Stimulated activated CD8-positive, alpha-beta memory T cell treated with anti-CD3 and anti-CD28 coated beads, Interleukin-15, amount 100 ng/mL, for 1 hour (primary cell): ENCODE measurements around the gene DOCK8.

Experiments used
- DNase-seq: peaks from one replicate; pipeline ENCODE4 v3.0.0-alpha.2; 2020; ENCODE audit warnings: low read depth

DOCK8 gene

DNA sequence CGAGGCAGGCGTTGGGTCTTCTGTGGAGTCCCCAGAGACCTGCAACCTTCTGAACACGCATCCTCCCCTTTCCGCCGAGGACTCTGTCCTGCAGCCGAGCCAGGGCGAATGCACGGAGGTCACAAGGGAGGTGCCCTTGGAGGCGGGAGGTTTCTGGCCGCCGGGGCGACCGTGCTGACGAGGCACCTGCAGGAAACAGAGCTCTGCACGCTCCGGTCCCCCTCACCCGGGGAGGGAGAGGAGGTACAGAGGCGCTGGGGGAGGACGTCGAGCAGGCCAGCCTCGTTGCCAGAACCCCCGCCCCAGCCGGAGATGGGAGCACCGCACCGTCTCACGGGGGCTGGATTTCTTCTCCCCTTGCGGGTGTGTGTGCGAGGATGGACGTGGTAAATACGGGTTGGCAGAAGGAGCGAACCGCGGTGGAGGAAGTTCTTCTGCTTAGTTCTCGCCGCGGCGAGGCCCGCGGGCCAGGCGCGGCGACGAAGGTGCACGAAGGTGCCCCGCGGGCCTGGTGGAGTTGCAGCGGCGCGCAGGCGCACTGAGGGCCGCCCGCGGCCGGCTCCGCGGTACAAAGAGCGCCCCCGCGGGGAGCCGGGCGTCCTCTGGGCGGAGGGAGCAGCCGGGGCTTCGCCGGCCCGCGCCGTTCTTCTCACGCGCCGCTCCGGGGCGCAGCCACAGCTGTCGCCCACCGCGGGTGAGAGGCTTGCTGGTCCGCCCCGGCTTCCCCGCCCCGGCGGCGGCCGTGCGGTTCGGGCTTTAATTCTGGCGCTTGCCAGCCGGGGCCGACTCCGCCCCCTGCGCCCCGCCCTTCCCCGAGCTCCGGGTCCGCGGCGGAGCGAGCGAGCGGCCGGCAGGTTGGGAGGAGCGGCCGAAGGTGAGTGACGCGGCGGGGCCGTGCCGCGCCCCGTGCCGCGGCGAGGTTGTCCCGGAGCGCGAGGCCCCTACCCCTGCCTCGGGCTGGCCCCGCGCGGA is 289.5 kb downstream of the DOCK8 start, which contains the start of gene KANK1:
KANK1 (plus strand) TSS at position 815 of the 972 bp plus-strand sequence.
- peak; percentile 25 for DNase-seq

DNA sequence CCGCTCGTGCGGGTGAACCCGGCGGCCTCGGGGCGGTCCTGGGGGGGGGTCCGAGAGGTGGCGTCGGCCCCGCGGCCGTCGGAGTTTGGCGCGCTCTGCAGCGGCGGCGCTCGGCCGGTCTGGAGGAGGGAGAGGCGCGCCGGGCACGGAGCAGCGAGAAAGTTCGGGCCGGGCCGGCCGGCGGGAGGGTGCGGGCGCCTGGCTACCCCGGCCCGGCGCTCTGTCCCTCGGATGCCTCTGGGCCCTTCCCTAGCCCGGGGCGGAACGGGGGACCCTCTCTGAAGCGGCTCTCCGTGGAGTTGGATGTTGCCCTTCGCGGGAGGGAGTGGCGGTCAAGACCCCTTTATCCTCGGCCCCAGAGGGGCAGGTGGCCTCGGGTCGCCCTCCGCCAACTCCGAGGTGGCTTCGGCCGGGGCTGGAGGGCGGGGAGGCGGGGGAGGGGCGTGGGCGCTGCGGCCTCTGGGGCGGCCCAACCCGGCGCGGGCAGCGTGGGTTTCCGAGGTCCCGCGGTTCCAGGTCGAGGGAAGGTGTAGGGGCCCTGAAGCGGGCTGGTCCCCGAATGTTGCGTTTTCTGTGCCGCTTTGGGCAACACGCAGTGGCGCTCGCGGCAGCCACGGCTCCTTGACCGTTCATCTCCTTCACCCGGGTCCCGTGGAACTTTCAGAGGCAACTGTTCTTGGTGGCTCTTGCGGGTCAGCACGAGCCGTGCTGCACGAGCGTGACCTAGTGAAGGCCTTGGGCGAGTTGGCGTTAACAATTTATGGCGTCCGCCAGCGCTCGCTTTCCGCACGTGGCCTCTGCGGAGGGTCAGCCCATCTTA is 290.5 kb downstream of the DOCK8 start:
- DNase-seq = no peak

GRCh38 chr9:505741-506059 is 291.0 kb downstream of the DOCK8 start:
- no peak for DNase-seq

DNA sequence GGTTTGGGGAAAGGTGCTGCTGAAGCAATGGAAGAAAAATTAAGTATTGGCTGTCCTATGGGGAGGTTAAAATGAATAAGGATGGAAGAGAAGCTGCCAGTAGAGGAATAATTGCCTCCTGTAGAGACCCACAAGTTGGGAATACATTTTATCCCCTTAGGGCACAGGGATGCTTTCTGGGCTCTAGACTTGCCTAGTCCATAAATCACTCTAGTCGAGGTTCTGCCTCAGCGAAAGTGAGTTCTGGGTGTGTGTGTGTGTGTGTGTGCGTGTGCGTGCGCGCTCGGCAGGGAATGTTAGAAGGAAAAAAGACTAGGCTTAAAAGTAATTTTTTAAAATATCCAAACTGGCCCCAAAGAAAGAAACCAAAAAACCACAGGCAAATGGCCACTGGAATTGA is 291.6 kb downstream of the DOCK8 start:
- no peak for DNase-seq

DNA sequence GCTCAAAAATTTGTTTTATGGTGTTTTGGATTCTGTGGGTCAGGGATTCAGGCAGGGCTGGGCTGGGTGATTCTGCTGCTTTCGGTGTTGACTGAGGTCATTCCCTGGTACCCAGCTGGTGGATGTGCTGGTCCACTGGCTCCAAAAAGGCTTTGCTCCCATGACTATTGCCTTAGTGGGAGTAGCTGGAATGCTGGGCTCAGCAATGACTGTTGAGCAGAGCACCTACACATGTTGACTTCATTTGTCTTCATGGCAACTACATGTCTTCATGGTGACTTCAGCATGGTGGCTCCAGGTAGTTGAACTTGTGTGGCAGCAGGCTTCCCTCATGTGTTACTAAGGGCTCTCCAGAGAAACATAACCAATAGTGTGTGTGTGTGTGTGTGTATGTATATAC is 297.2 kb downstream of the DOCK8 start:
- DNase-seq = no peak

DNA sequence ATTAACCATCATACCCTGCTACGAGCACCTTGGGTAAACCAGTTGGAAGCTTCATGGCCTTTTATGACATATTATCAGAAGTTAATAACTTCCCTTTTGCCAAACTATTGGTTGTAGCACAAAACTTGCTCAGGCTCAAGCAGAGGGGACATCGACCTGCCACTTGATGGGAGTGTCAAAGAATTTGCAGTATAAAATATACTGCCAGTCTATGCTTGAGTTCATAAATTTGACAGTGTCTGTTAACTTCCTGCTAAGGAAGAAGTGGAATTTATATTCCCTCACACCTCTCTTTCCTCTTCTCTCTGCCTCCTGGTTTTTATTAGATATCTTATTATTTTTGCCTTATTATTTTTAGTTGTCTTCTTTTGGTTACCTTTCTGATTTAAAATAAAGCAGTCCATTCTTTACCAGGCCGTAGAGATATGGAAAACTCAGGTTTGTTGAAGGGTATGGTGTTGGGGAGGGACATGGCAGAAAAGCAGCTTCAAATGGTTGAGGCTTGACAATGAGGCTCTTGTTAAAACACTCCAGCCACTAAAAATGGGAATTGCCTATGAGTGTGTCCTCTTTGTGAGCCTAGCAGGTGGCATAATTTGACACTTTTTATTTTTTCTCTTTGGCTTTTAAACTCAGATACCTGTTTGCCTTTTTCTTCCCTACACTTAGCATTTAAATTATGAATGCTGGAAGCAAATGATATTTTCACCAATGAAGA is 298.0 kb downstream of the DOCK8 start:
- no peak for DNase-seq
